ENCODE measurements around the gene FILIP1L. TPM values are rescaled to one million over a fixed set of nuclear protein-coding genes. Genes with fewer than 3 reads are reported as not detected.

Gene FILIP1L
- total RNA-seq, 2 donors from 2014 or later = 97.0 to 112 TPM

- Histone ChIP-seq H3K9me3 (no peaks in the 10 kb centered on the region), H3K27me3 (no peaks in the 10 kb centered on the region), H3K36me3 (no peaks in the 10 kb centered on the region), H3K4me1 (peaks cover 0 to 8% of the 10 kb centered on the region in 2 donors), H3K27ac (no peak overlapping the region), H3K4me3 (no peak overlapping the region)
- no peak for DNase-seq (ENCODE audit: low spot score)
- no peak for TF ChIP-seq CTCF (IDR thresholded peaks at IDR 0.05)
Measured at GRCh38 chr3:99837715-99838114, 276.6 kb downstream of the FILIP1L start.

DNA sequence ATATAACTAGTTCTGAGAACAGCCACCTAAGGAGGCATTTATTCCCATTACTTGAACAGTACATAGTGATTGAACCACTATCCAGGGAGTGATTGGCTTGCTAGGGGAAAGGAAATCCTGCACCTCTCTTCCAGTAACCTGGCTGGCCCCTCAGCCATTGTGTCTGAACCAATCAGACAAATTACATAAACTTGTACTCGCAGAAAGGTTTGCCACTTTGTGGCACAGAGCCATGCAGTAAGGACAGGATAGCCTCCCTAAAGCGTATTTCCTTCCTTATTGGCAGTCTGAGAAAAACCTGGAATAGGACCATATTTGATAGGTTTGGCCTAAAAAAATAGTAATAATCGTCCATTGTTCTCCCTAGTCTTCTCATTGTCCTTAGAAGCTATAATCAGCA, 277.6 kb downstream of the FILIP1L start:
- no peak for DNase-seq (ENCODE audit: low spot score)
- no peak for TF ChIP-seq CTCF (IDR thresholded peaks at IDR 0.05)
- no peaks in the 10 kb centered on the region for H3K36me3 ChIP-seq
- H3K4me3 ChIP-seq = no peak overlapping the region
- H3K27ac ChIP-seq = no peak overlapping the region
- H3K27me3 ChIP-seq = no peaks in the 10 kb centered on the region
- H3K9me3 ChIP-seq = no peaks in the 10 kb centered on the region
- peaks cover 0 to 6% of the 10 kb centered on the region in 2 donors for H3K4me1 ChIP-seq

DNA sequence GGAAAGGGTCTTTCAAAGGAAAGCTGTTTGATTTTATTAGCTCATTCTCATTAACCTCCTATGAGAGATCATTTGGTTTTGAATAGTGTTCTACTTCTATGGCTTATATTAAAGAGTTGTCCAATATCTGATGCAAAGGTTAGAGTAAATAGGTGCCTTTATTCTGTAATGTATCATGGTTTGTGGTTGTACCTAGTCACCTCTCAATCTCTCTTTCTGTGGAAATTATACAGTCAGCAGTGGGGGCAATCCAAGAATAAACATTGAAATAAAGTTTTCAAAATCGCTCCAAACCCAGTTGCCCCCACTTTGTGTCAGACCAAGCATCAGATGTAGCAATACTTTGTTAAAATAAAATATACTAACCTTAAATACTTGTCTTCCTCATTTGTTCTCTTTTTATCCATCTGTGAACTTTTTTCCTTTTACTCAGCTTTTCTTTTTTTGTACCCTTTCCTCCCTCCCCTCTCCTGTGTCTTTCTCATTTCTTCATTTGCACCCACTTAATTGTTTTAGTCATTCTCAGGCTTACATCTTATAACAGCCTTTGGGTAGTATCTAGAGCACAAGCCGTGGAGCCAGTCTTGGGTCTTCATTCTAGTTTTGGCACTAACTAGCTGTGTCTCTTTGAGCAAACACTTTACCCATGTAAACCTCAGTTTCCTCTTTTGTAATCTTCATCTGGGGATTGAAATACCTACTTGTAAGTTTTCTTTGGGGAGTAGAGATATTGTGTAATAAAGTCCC, 279.9 kb downstream of the FILIP1L start:
- Histone ChIP-seq H3K4me3 (no peak overlapping the region), H3K36me3 (peaks cover 6% of the 10 kb centered on the region), H3K27me3 (no peaks in the 10 kb centered on the region), H3K27ac (no peak overlapping the region), H3K4me1 (peaks cover 0 to 6% of the 10 kb centered on the region in 2 donors), H3K9me3 (no peaks in the 10 kb centered on the region)
- DNase-seq (ENCODE audit: low spot score) = no peak
- TF ChIP-seq CTCF (IDR thresholded peaks at IDR 0.05) = no peak

- Histone ChIP-seq H3K4me1 (peaks cover 0 to 6% of the 10 kb centered on the region in 2 donors), H3K27ac (no peak overlapping the region), H3K27me3 (no peaks in the 10 kb centered on the region), H3K9me3 (no peaks in the 10 kb centered on the region), H3K4me3 (no peak overlapping the region), H3K36me3 (peaks cover 6% of the 10 kb centered on the region)
- DNase-seq (ENCODE audit: low spot score) = no peak
- no peak for TF ChIP-seq CTCF (IDR thresholded peaks at IDR 0.05)
Measured at GRCh38 chr3:99833617-99834205, 280.6 kb downstream of the FILIP1L start.

GRCh38 chr3:99829844-99830243, 284.5 kb downstream of the FILIP1L start:
- Histone ChIP-seq H3K4me3 (no peak overlapping the region), H3K4me1 (peaks cover 0 to 6% of the 10 kb centered on the region in 2 donors), H3K27ac (no peak overlapping the region), H3K27me3 (no peaks in the 10 kb centered on the region), H3K36me3 (peaks cover 6% of the 10 kb centered on the region), H3K9me3 (no peaks in the 10 kb centered on the region)
- DNase-seq (ENCODE audit: low spot score) = no peak
- TF ChIP-seq CTCF (IDR thresholded peaks at IDR 0.05) = no peak

Data from right atrium auricular region (tissue), 2 donors.